Mucosa of descending colon (tissue), 3 donors: Measurements from ENCODE around the gene MUS81. TPM values are rescaled to one million over a fixed set of nuclear protein-coding genes. Genes with fewer than 3 reads are reported as not detected.
A peak's percentile ranks its signal among the peaks of the same experiment; 100 is the strongest.

Experiments
- ATAC-seq: fragments of 200-7000 bp; cut with Tn5 transposase; one replicate; pipeline ENCODE4 v1.9.1; 2020; ENCODE audit warnings: mild to moderate bottlenecking, moderate library complexity
- DNase-seq, 3 donors: peaks; one replicate each; pipeline ENCODE4 v3.0.0-alpha.2; 2020
- H3K36me3 ChIP-seq: fragments of 200-600 bp; one replicate; pipeline ENCODE4 v1.8.0; 2021; ENCODE audit warnings: low read depth, mild to moderate bottlenecking
- H3K4me1 ChIP-seq: fragments of 200-600 bp; one replicate; pipeline ENCODE4 v1.8.0; 2021; ENCODE audit warnings: low read depth, mild to moderate bottlenecking
- H3K4me3 ChIP-seq: fragments of 200-600 bp; one replicate; pipeline ENCODE4 v1.8.0; 2021; ENCODE audit warnings: mild to moderate bottlenecking
- H3K9me3 ChIP-seq: fragments of 200-600 bp; one replicate; pipeline ENCODE4 v1.8.0; 2021; ENCODE audit warnings: mild to moderate bottlenecking
- intact Hi-C, 2 donors: fragments of 100-400 bp; cut with DNase I in 1 of 2; cut with micrococcal nuclease in 1 of 2; formaldehyde crosslinking; loops; one replicate each; pipeline versions ENCODE4 v1.11.0 to v1.11.1; 2022; cut with DNase I, micrococcal nuclease
- total RNA-seq, 3 donors: library from RNA; stranded (reverse); fragmentation: NEBNext Ultra II Directional in 2 of 3; extraction: Animal tissue kit (Norgen Biotek cat#: 25700) in 2 of 3; gene quantifications; one replicate each; pipeline versions ENCODE4 v1.2.1 to v1.2.4, GENCODE V29; 2021 to 2023
- TF ChIP-seq, protein P1 (sequence below): fragments of 200-600 bp; IDR thresholded peaks from one replicate; pipeline ENCODE4 v1.8.0; 2022; ENCODE audit warnings: antibody characterized with exemption, mild to moderate bottlenecking
- donor health status: DM: no; HTN: no; CAD: no; lungs with moderate emphysema.
- donor health status: DM: no; HTN: no; CAD: no.
- donor health status: DM: no; HTN: yes; CAD: no.

MUS81 gene
- total RNA-seq, 3 donors from 2014 or later, result 48.0 to 81.8 (median 58.7) TPM

DNA sequence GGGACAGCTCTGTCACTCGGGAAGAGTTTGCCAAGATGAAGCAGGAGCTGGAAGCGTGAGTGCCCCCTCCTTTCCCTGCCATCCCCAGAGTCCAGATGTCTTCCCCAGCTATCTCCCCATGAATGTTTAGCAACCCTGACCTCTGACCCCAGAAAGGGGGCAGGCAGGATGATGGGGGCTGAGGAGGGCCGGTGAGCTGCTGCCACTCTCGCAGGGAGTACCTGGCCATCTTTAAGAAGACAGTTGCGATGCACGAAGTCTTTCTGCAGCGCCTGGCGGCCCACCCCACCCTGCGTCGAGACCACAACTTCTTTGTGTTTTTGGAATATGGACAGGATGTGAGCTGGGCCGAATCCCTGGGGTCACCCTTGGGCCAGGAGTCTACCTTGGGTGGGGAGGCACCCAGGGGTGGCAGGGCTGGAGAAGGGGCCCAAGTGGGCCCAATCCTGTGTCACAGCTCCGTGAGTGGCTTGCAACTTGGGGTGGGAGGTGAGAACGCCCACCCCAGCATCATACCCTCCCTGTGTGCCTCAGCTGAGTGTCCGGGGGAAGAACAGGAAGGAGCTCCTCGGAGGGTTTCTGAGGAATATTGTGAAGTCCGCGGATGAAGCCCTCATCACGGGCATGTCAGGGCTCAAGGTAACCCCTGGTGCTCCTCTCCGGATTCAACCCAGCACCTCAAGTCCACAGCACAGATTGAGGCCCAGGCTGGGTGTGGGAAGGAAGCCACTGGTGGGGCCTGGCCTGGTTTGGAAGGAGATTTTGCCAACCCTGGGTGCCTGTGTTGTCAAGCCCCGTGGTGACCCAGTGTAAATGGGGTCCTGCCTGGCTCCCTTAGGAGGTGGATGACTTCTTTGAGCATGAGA is 9.8 kb upstream of the MUS81 start:
- H3K9me3 ChIP-seq, result no peaks in the 10 kb centered on the region
- no peak overlapping the region for H3K4me3 ChIP-seq
- peak in 1 of 3 donors; percentile 47 for DNase-seq
- intact Hi-C loops, result no loop called here
- H3K4me1 ChIP-seq, result peaks cover 29% of the 10 kb centered on the region
- TF ChIP-seq, protein P1, sequence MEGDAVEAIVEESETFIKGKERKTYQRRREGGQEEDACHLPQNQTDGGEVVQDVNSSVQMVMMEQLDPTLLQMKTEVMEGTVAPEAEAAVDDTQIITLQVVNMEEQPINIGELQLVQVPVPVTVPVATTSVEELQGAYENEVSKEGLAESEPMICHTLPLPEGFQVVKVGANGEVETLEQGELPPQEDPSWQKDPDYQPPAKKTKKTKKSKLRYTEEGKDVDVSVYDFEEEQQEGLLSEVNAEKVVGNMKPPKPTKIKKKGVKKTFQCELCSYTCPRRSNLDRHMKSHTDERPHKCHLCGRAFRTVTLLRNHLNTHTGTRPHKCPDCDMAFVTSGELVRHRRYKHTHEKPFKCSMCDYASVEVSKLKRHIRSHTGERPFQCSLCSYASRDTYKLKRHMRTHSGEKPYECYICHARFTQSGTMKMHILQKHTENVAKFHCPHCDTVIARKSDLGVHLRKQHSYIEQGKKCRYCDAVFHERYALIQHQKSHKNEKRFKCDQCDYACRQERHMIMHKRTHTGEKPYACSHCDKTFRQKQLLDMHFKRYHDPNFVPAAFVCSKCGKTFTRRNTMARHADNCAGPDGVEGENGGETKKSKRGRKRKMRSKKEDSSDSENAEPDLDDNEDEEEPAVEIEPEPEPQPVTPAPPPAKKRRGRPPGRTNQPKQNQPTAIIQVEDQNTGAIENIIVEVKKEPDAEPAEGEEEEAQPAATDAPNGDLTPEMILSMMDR, result no peak
- no peak for ATAC-seq
- no peaks in the 10 kb centered on the region for H3K36me3 ChIP-seq

DNA sequence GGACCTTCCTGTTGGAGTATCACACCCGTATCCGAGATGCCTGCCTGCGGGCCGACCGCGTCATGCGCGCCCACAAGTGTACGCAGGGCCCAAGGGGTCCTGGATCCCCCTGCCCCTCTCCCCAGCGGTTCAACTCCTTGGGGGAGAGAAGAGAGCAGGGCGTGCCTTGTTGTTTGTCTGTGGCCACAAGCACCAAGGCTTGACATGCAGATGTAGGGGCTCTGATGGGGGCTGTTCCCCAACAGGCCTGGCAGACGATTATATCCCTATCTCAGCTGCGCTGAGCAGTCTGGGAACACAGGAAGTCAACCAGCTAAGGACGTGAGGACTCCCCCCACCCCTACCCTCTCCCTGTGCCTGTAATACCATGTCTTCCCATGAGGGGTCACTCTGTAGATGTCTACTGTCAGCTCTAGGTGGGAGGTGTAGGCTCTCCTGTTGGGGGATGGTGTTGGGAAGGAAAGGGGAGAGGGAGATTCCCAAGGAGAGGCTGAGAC is 9.1 kb upstream of the MUS81 start:
- intact Hi-C loops, result no loop called here
- peak; percentile 5 for ATAC-seq
- Histone ChIP-seq H3K4me1 (peaks cover 36% of the 10 kb centered on the region), H3K4me3 (no peak overlapping the region), H3K36me3 (no peaks in the 10 kb centered on the region), H3K9me3 (no peaks in the 10 kb centered on the region)
- peak in 1 of 3 donors; percentile 43 for DNase-seq
- TF ChIP-seq, protein P1, result no peak

DNA sequence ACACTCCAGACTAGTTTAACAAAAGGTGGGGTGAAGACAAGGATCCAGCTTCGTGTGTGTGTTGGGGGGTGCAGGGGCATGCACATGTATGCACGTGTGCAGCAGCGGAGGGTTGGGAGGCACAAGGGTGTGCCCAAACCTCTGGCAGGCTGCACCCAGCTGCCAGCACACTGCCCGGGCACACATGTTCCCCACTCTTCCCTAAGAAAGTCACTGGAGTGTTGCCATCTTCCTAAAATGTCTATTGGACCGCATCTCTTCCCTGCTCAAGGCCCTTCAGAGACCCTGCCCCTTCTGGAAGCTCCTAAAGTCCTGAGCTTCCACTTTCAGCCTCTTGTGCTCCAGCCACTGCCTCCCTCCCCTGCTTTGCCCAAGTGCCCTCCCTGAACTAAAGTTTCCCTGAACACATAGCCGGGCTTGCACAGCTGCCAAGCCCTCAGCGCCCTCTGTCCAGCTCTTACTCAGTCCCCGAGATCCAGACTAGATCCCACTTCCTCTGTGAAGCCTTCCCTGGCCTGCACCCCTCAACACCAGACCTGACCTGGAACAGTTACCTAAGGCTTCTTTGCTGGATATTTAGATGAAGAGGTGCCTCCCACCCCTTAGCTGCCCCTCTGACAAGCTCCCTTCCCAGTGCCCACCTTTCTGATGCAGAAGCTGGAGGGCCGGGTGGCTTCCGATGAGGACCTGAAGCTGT is 8.3 kb upstream of the MUS81 start:
- intact Hi-C loops, result no loop called here
- Histone ChIP-seq H3K4me3 (no peak overlapping the region), H3K4me1 (peaks cover 40% of the 10 kb centered on the region), H3K36me3 (no peaks in the 10 kb centered on the region), H3K9me3 (no peaks in the 10 kb centered on the region)
- DNase-seq (peak in 1 of 3 donors; percentile 34), ATAC-seq (no peak)
- TF ChIP-seq, protein P1, result no peak

DNA sequence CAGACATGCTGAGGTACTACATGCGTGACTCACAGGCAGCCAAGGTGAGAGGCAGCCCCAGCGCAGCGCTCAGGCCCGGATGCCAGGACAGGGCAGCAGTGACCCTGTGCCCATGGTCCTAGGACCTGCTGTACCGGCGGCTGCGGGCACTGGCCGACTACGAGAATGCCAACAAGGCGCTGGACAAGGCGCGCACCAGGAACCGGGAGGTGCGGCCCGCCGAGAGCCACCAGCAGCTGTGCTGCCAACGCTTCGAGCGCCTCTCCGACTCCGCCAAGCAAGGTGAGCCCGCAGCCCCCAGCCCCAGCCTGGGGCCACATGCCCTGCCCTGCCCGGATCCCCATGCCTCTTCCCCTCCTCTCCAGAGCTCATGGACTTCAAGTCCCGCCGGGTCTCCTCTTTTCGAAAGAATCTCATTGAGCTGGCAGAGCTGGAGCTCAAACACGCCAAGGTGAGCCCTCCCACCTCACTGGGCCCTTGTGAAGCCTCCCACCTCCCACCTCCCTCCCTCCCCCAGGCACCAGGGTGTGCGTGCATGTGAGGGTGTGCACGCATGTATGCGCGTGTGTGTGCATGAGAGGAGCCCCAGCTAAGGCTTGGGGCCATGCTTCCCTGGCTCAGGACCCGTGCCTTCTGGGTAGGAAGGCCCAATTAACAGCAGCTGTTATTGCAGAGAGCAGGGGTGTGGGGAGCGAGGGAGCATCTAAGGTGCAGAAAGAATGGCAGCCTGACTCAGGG is 7.6 kb upstream of the MUS81 start:
- H3K9me3 ChIP-seq, result no peaks in the 10 kb centered on the region
- peaks cover 40% of the 10 kb centered on the region for H3K4me1 ChIP-seq
- DNase-seq (peak in 2 of 3 donors; percentile 53 to 56), ATAC-seq (no peak)
- H3K36me3 ChIP-seq, result no peaks in the 10 kb centered on the region
- intact Hi-C loops, result no loop called here
- no peak overlapping the region for H3K4me3 ChIP-seq
- TF ChIP-seq, protein P1, result no peak

DNA sequence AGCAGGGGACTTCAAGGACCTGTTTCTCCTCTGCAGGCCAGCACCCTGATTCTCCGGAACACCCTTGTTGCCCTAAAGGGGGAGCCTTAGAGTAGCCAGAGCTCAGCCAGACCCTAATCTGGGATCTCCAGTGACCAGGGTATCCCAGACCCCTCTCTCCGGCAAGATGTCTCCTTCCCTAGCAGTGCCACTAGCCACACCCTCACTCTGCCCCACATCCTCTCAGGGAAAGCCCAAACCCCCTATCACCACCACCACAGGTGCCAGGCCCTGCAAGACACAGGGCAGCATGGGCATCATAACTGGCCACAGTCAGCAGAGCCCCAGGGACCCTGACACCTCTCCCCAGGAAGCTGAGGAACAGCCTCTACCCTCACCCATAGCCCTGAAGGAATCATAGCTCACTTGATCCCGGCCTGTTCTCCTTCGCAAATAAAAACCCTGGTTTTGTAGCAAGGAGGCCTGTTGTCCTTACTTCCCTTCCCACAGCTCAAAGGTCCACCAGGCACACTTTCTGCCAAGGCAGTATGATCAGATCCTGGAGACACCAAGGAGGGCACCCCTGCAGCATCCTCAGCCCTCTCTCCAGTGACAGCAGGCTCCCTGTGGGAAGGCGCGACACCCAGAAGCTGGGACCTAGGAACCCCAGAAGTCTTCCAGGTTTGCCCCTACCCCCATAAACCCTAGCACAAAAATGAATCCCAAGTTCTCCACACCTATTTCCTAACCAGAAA is 6.8 kb upstream of the MUS81 start:
- TF ChIP-seq, protein P1, result no peak
- intact Hi-C loops, result no loop called here
- Histone ChIP-seq H3K4me3 (no peak overlapping the region), H3K4me1 (peaks cover 40% of the 10 kb centered on the region), H3K9me3 (no peaks in the 10 kb centered on the region), H3K36me3 (peaks cover 4% of the 10 kb centered on the region)
- DNase-seq (peak in 2 of 3 donors; percentile 31 to 52), ATAC-seq (no peak)
